ENCODE data around the gene KANK2.
A peak's percentile ranks its signal among the peaks of the same experiment; 100 is the strongest.

KANK2 gene

GRCh38 chr19:11137542-11138384, 59.6 kb downstream of the KANK2 start:
- TF ChIP-seq RAD21 (IDR thresholded peaks at IDR 0.05; ENCODE audit: low read depth) (peak; percentile 91), EGR1 (IDR thresholded peaks at IDR 0.05) (0 out of 2 replicates have a peak, but pooled peaks have one; percentile 13), EP300 (IDR thresholded peaks at IDR 0.05; ENCODE audit: borderline replicate concordance) (peak; percentile 83), TEAD4 (IDR thresholded peaks at IDR 0.05) (peak; percentile 53), YY1 (IDR thresholded peaks at IDR 0.05; ENCODE audit: low read depth) (no peak), MAX (IDR thresholded peaks at IDR 0.05) (peak; percentile 69), TCF12 (IDR thresholded peaks at IDR 0.05; ENCODE audit: low read depth) (peak; percentile 91), FOXM1 (IDR thresholded peaks at IDR 0.05; ENCODE audit: borderline replicate concordance, low read depth) (peak; percentile 56; the same call in 1 of the 2 replicates), NFIC (IDR thresholded peaks at IDR 0.05) (peak; percentile 98), USF1 (IDR thresholded peaks at IDR 0.05) (0 out of 2 replicates have a peak, but pooled peaks have one; percentile 13), CEBPB (IDR thresholded peaks at IDR 0.05) (peak; percentile 65; the same call in 1 of the 2 replicates), CREB1 (IDR thresholded peaks at IDR 0.05; ENCODE audit: low read depth) (no peak), REST (IDR thresholded peaks at IDR 0.05; ENCODE audit: low read depth) (no peak), ZBTB7A (IDR thresholded peaks at IDR 0.05; ENCODE audit: low read depth) (peak; percentile 57)

GRCh38 chr19:11136400-11137101, 60.8 kb downstream of the KANK2 start:
- TF ChIP-seq REST (IDR thresholded peaks at IDR 0.05; ENCODE audit: low read depth) = no peak

- TF ChIP-seq USF1 (IDR thresholded peaks at IDR 0.05) (no peak), MAX (IDR thresholded peaks at IDR 0.05) (no peak), TEAD4 (IDR thresholded peaks at IDR 0.05) (no peak)
Measured at GRCh38 chr19:11131471-11131870, 65.9 kb downstream of the KANK2 start.

- TF ChIP-seq TEAD4 (IDR thresholded peaks at IDR 0.05) (peak; percentile 15; the same call in 1 of the 2 replicates), RAD21 (IDR thresholded peaks at IDR 0.05; ENCODE audit: low read depth) (peak; percentile 58), USF1 (IDR thresholded peaks at IDR 0.05) (0 out of 2 replicates have a peak, but pooled peaks have one; percentile 11), MAX (IDR thresholded peaks at IDR 0.05) (peak; percentile 28; the same call in 1 of the 2 replicates), ZBTB7A (IDR thresholded peaks at IDR 0.05; ENCODE audit: low read depth) (no peak), CEBPB (IDR thresholded peaks at IDR 0.05) (no peak), EP300 (IDR thresholded peaks at IDR 0.05; ENCODE audit: borderline replicate concordance) (peak; percentile 17; the same call in 1 of the 2 replicates)
Measured at GRCh38 chr19:11130824-11131455, 66.4 kb downstream of the KANK2 start.

GRCh38 chr19:11127905-11128304, 69.4 kb downstream of the KANK2 start:
- TF ChIP-seq CREB1 (IDR thresholded peaks at IDR 0.05; ENCODE audit: low read depth) = no peak
- no peak for TF ChIP-seq RAD21 (IDR thresholded peaks at IDR 0.05; ENCODE audit: low read depth)
- no peak for TF ChIP-seq NFIC (IDR thresholded peaks at IDR 0.05)
- TF ChIP-seq FOXM1 (IDR thresholded peaks at IDR 0.05; ENCODE audit: borderline replicate concordance, low read depth) = no peak
- TF ChIP-seq TEAD4 (IDR thresholded peaks at IDR 0.05) = no peak
- TF ChIP-seq MAX (IDR thresholded peaks at IDR 0.05) = no peak
- no peak for TF ChIP-seq EGR1 (IDR thresholded peaks at IDR 0.05)
- TF ChIP-seq EP300 (IDR thresholded peaks at IDR 0.05; ENCODE audit: borderline replicate concordance) = no peak
- no peak for TF ChIP-seq YY1 (IDR thresholded peaks at IDR 0.05; ENCODE audit: low read depth)
- no peak for TF ChIP-seq USF1 (IDR thresholded peaks at IDR 0.05)
- no peak for TF ChIP-seq TAF1 (IDR thresholded peaks at IDR 0.05; ENCODE audit: low read depth)
- no peak for TF ChIP-seq TCF12 (IDR thresholded peaks at IDR 0.05; ENCODE audit: low read depth)
- TF ChIP-seq CEBPB (IDR thresholded peaks at IDR 0.05) = no peak
- no peak for TF ChIP-seq REST (IDR thresholded peaks at IDR 0.05; ENCODE audit: low read depth)
- TF ChIP-seq ZBTB7A (IDR thresholded peaks at IDR 0.05; ENCODE audit: low read depth) = no peak

Data from Ishikawa (cell line).